AG09309 (cell line): ENCODE data around the gene KRTAP2-3.

ENCODE experiments used
- DNase-seq: peaks from one replicate; pipeline ENCODE4 v3.0.0-alpha.2; 2010; ENCODE audit warnings: low read depth
- H3K4me3 ChIP-seq: 2 replicates; pipeline ENCODE4 v1.5.1; 2011; ENCODE audit warnings: mild to moderate bottlenecking, low read depth, low read length, moderate library complexity; ENCODE audit not compliant: control insufficient read depth
- CTCF ChIP-seq: IDR thresholded peaks from 2 replicates; pipeline ENCODE4 v1.5.1; 2011; ENCODE audit warnings: mild to moderate bottlenecking, low read depth, low read length, inconsistent platforms; ENCODE audit not compliant: insufficient read depth, control insufficient read depth; ENCODE audit errors: missing control alignments

The KRTAP2-3 gene

DNA sequence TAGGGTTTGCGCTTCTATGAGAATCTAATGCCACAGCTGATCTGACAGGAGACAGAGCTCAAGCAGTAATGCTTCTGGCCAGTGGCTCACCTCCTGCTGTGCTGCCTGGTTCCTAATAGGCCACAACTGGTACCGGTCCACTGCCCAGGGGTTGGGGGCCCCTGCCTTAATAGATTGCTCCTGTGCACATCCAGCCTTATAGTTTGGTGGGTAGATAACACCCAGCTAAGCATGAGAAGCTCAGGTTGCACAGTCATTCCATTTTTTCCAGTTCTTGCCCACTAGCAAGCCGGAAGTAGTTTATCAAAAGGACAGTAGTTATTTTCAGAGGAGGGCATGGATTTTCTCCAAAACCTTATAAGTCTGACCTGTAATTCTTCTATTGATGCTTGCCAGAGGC, 40.5 kb downstream of the KRTAP2-3 start:
- DNase-seq, result no peak
- no peak overlapping the region for H3K4me3 ChIP-seq
- TF ChIP-seq CTCF, result no peak

DNA sequence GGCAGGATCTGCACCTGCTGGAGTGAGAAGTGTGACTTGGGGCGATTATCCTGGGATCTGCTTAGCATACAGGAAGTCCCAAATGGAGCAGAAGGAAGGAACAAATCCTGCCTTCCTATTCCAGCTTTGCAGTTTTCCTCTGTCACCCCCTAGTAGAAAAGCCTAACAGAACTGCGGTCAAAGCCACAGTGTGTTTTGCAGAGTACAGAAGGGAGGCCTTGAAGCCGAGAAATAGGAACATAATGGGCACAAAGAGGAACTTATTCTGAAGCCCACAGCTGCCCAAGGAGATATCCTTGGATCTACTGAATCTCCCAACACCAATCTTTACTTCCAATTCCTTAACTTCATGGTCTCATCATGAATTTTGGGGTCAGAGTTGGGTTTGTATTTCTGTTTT, 41.4 kb downstream of the KRTAP2-3 start:
- no peak for DNase-seq
- TF ChIP-seq CTCF, result no peak
- H3K4me3 ChIP-seq, result no peak overlapping the region

GRCh38 chr17:41016578-41017215, 43.2 kb downstream of the KRTAP2-3 start:
- H3K4me3 ChIP-seq, result no peak overlapping the region
- no peak for TF ChIP-seq CTCF
- DNase-seq, result no peak

DNA sequence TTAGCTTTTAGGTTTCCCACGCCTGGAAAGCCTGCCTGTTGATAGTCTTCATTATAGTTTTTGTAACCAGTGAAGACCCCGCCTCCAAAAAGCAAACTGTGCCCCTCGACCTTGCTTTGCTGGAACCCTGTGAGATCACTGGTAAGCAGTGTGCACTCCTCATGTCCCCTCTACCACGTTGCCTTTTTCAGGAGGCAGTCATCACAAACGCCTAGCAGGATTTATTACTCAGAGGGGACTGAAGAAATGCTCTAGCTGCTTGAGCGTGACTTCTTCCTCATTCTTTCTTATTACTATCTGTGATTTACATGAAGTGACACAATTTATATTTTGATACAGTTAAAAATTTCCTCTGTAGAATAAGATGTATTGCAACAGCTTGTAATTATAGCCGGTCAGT, 44.5 kb downstream of the KRTAP2-3 start:
- no peak for DNase-seq
- no peak for TF ChIP-seq CTCF
- H3K4me3 ChIP-seq, result no peak overlapping the region

DNA sequence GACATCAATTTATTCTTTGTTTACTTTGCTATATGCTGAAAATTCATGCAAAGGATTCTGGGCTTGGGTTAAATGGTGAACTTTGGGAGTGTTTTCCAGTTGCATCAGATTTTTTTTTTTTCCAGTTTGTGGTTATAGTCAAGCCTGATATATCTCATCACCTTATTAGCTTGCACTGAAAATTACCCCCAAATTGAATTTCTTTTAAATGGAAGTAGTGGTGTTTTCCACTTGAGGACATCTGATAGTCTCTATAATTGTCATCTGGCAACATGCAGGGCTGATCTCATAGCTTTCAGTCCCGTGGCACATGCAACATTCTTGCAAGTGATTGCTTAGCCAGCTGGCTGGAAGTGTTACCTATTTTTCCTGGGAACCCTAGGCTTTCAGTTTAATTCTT, 46.3 kb downstream of the KRTAP2-3 start:
- no peak overlapping the region for H3K4me3 ChIP-seq
- DNase-seq, result peak; percentile 46
- TF ChIP-seq CTCF, result no peak

GRCh38 chr17:41013181-41013580, 46.7 kb downstream of the KRTAP2-3 start:
- no peak for TF ChIP-seq CTCF
- no peak overlapping the region for H3K4me3 ChIP-seq
- peak; percentile 55 for DNase-seq
